Smooth muscle cell (in vitro differentiated cells): Measurements from ENCODE around the gene PRDM16. TPM values are rescaled to one million over a fixed set of nuclear protein-coding genes. Genes with fewer than 3 reads are reported as not detected.

Source experiments
- DNase-seq: peaks from one replicate; lab custom pipeline; 2025; ENCODE audit not compliant: unreplicated experiment; lab: John Stamatoyannopoulos, UW
- H2AFZ ChIP-seq: fragments of 200-600 bp; sonication (generic); 2 replicates; pipeline ENCODE4 v1.6.0; 2016; ENCODE audit warnings: antibody characterized with exemption, low read depth, mild to moderate bottlenecking
- H3F3A ChIP-seq: fragments of 200-600 bp; sonication (generic); 2 replicates; pipeline ENCODE4 v1.6.0; 2017; ENCODE audit warnings: antibody characterized with exemption, low read depth
- H3K27ac ChIP-seq: fragments of 200-600 bp; sonication (generic); 2 replicates; pipeline ENCODE4 v1.5.1; 2016; ENCODE audit warnings: low read depth, mild to moderate bottlenecking
- H3K27me3 ChIP-seq: fragments of 200-600 bp; sonication (generic); 2 replicates; pipeline ENCODE4 v1.6.1; 2016; ENCODE audit warnings: low read depth, mild to moderate bottlenecking
- H3K36me3 ChIP-seq: fragments of 200-600 bp; sonication (generic); 2 replicates; pipeline ENCODE4 v1.5.1; 2016; ENCODE audit warnings: low read depth
- H3K4me1 ChIP-seq: fragments of 200-600 bp; sonication (generic); 2 replicates; pipeline ENCODE4 v1.5.1; 2016; ENCODE audit warnings: low read depth
- H3K4me2 ChIP-seq: fragments of 200-600 bp; sonication (generic); 2 replicates; pipeline ENCODE4 v1.6.0; 2016; ENCODE audit warnings: mild to moderate bottlenecking
- H3K4me3 ChIP-seq: fragments of 200-600 bp; sonication (generic); 2 replicates; pipeline ENCODE4 v1.5.1; 2016; ENCODE audit warnings: mild to moderate bottlenecking
- H3K79me2 ChIP-seq: fragments of 200-600 bp; sonication (generic); 2 replicates; pipeline ENCODE4 v1.6.0; 2016; ENCODE audit warnings: low read depth, mild to moderate bottlenecking
- H3K9ac ChIP-seq: fragments of 200-600 bp; sonication (generic); 2 replicates; pipeline ENCODE4 v1.6.0; 2016; ENCODE audit warnings: low read depth
- H3K9me3 ChIP-seq: fragments of 200-600 bp; sonication (generic); replicated peaks from 2 replicates; pipeline ENCODE4 v1.5.1; 2016; ENCODE audit warnings: low read depth
- H4K20me1 ChIP-seq: fragments of 200-600 bp; sonication (generic); 2 replicates; pipeline ENCODE4 v1.6.0; 2016; ENCODE audit warnings: low read depth
- CTCF ChIP-seq: fragments of 200-600 bp; sonication (generic); IDR thresholded peaks from 2 replicates; pipeline ENCODE4 v1.5.1; 2017; ENCODE audit warnings: borderline replicate concordance, mild to moderate bottlenecking, antibody characterized with exemption; ENCODE audit not compliant: insufficient read depth, poor library complexity, severe bottlenecking
- WGBS: methylation state at CpG from one replicate; pipeline ENCODE4 v1.1.7; 2016; ENCODE audit warnings: low lambda C conversion rate; 5-methylcytosine and 5-hydroxymethylcytosine counted together
- polyA plus RNA-seq: library from polyadenylated mRNA; unstranded; fragments of >200 nt; fragmentation: Nextera tagmentation; extraction: Ambion mirVana; gene quantifications from 2 replicates; pipeline ENCODE4 v1.2.1, GENCODE V29; 2016
- total RNA-seq: library from RNA; depleted of rRNA; stranded (reverse); fragments of >200 nt; gene quantifications from 2 replicates; pipeline ENCODE4 v1.2.3, GENCODE V29; 2014

PRDM16 gene
- total and polyA plus RNA-seq, 2 experiments from 2014 or later = 0.72 to 1.3 TPM

- no peaks in the 10 kb centered on the region for H3K9me3 ChIP-seq
- peak overlapping the region; percentile 60 for H3K4me2 ChIP-seq
- no peak for DNase-seq
- no peaks in the 10 kb centered on the region for H3K36me3 ChIP-seq
- peaks cover 34% of the 10 kb centered on the region for H3K4me1 ChIP-seq
- H3K79me2 ChIP-seq = no peaks in the 10 kb centered on the region
- no peak for TF ChIP-seq CTCF
- no peak overlapping the region for H3K27ac ChIP-seq
- no peaks in the 10 kb centered on the region for H3K27me3 ChIP-seq
- no peak overlapping the region for H3K4me3 ChIP-seq
- no peaks in the 10 kb centered on the region for H3F3A ChIP-seq
- WGBS = 54% methylated on average over 9 of the region's 10 CpGs
- no peak overlapping the region for H3K9ac ChIP-seq
- H4K20me1 ChIP-seq = no peaks in the 10 kb centered on the region
- no peak overlapping the region for H2AFZ ChIP-seq
These were observed 50.7 kb downstream of the PRDM16 start for GRCh38 chr1:3119725-3120124.

GRCh38 chr1:3120140-3120539 lies 51.1 kb downstream of the PRDM16 start:
- TF ChIP-seq CTCF = no peak
- Histone ChIP-seq H3K9me3 (no peaks in the 10 kb centered on the region), H3K9ac (no peak overlapping the region), H3K4me3 (no peak overlapping the region), H4K20me1 (no peaks in the 10 kb centered on the region), H3F3A (no peaks in the 10 kb centered on the region), H2AFZ (no peak overlapping the region), H3K4me1 (peaks cover 34% of the 10 kb centered on the region), H3K27ac (no peak overlapping the region), H3K4me2 (peak overlapping the region; percentile 60), H3K79me2 (no peaks in the 10 kb centered on the region), H3K27me3 (no peaks in the 10 kb centered on the region), H3K36me3 (no peaks in the 10 kb centered on the region)
- 47% methylated on average over 17 of the region's 17 CpGs for WGBS
- DNase-seq = no peak

GRCh38 chr1:3120994-3121393 lies 52.0 kb downstream of the PRDM16 start:
- no peak for TF ChIP-seq CTCF
- 85% methylated on average over 13 of the region's 14 CpGs for WGBS
- Histone ChIP-seq H3F3A (no peaks in the 10 kb centered on the region), H3K36me3 (no peaks in the 10 kb centered on the region), H3K9me3 (no peaks in the 10 kb centered on the region), H4K20me1 (no peaks in the 10 kb centered on the region), H3K4me2 (no peak overlapping the region), H3K27ac (no peak overlapping the region), H3K4me3 (no peak overlapping the region), H3K4me1 (peaks cover 42% of the 10 kb centered on the region), H3K27me3 (no peaks in the 10 kb centered on the region), H3K9ac (no peak overlapping the region), H2AFZ (no peak overlapping the region), H3K79me2 (no peaks in the 10 kb centered on the region)
- no peak for DNase-seq

- no peak for TF ChIP-seq CTCF
- 82% methylated on average over 45 of the region's 46 CpGs for WGBS
These were observed 52.6 kb downstream of the PRDM16 start for GRCh38 chr1:3121401-3122210.

More at GRCh38 chr1:3121401-3122210, 52.6 kb downstream of the PRDM16 start:
- Histone ChIP-seq H3K27me3 (no peaks in the 10 kb centered on the region), H3K9me3 (no peaks in the 10 kb centered on the region), H3K4me3 (no peak overlapping the region), H3K79me2 (no peaks in the 10 kb centered on the region), H3K27ac (no peak overlapping the region), H3F3A (no peaks in the 10 kb centered on the region), H3K9ac (no peak overlapping the region), H3K36me3 (no peaks in the 10 kb centered on the region), H3K4me2 (no peak overlapping the region), H4K20me1 (no peaks in the 10 kb centered on the region), H3K4me1 (peaks cover 48% of the 10 kb centered on the region), H2AFZ (no peak overlapping the region)
- no peak for DNase-seq
